DMS 273 (cell line): ENCODE data around the gene CSGALNACT2.
"Not testable (repeated sequence)": the region's sequence is repeated elsewhere in the genome, so short reads cannot be mapped to it uniquely, and the experiment has no call there.

Experiments
- DNase-seq: peaks from one replicate; lab custom pipeline; 2025; ENCODE audit not compliant: unreplicated experiment; lab: John Stamatoyannopoulos, UW

Gene CSGALNACT2

GRCh38 chr10:43177595-43177994, 39.4 kb downstream of the CSGALNACT2 start:
- no peak for DNase-seq

- DNase-seq, result no peak
Measured at GRCh38 chr10:43181146-43181545, 42.9 kb downstream of the CSGALNACT2 start.

GRCh38 chr10:43183764-43184163, 45.5 kb downstream of the CSGALNACT2 start:
- DNase-seq, result not testable (repeated sequence)

GRCh38 chr10:43186150-43186549, 47.9 kb downstream of the CSGALNACT2 start:
- no peak for DNase-seq

GRCh38 chr10:43187213-43187612, 49.0 kb downstream of the CSGALNACT2 start:
- DNase-seq, result no peak

- DNase-seq, result no peak
Measured at GRCh38 chr10:43188702-43189101, 50.5 kb downstream of the CSGALNACT2 start.

GRCh38 chr10:43190289-43190688, 52.0 kb downstream of the CSGALNACT2 start:
- no peak for DNase-seq

- DNase-seq, result no peak
Measured at GRCh38 chr10:43190775-43191174, 52.5 kb downstream of the CSGALNACT2 start.

- DNase-seq, result no peak
Measured at GRCh38 chr10:43192884-43193283, 54.6 kb downstream of the CSGALNACT2 start.

- DNase-seq, result no peak
Measured at GRCh38 chr10:43193496-43194080, 55.3 kb downstream of the CSGALNACT2 start.

- DNase-seq, result no peak
Measured at GRCh38 chr10:43194266-43194665, 56.0 kb downstream of the CSGALNACT2 start.

- no peak for DNase-seq
Measured at GRCh38 chr10:43194859-43195258, 56.6 kb downstream of the CSGALNACT2 start.

- DNase-seq, result no peak
Measured at GRCh38 chr10:43195557-43195956, 57.3 kb downstream of the CSGALNACT2 start.

- DNase-seq, result no peak
Measured at GRCh38 chr10:43196131-43196980, 58.1 kb downstream of the CSGALNACT2 start.

- no peak for DNase-seq
Measured at GRCh38 chr10:43196981-43197833, 59.0 kb downstream of the CSGALNACT2 start.

GRCh38 chr10:43197834-43198681, 59.8 kb downstream of the CSGALNACT2 start:
- peak; percentile 36 for DNase-seq

GRCh38 chr10:43198682-43199005, 60.4 kb downstream of the CSGALNACT2 start:
- no peak for DNase-seq

- DNase-seq, result no peak
Measured at GRCh38 chr10:43199088-43199683, 60.9 kb downstream of the CSGALNACT2 start.

- no peak for DNase-seq
Measured at GRCh38 chr10:43199684-43200537, 61.7 kb downstream of the CSGALNACT2 start.
